HUES64 (cell line): ENCODE results near the gene SFRP2.
A peak's percentile ranks its signal among the peaks of the same experiment; 100 is the strongest.

Source experiments
- H3K27ac ChIP-seq: 2 replicates; pipeline ENCODE4 v1.7.0; 2013; ENCODE audit warnings: low read depth, low read length, inconsistent platforms
- H3K27me3 ChIP-seq: 2 replicates; pipeline ENCODE4 v1.6.1; 2013; ENCODE audit warnings: mild to moderate bottlenecking, low read length; ENCODE audit not compliant: insufficient read depth
- H3K36me3 ChIP-seq: 2 replicates; pipeline ENCODE4 v1.6.1; 2013; ENCODE audit warnings: mild to moderate bottlenecking, low read length; ENCODE audit not compliant: insufficient read depth
- H3K4me1 ChIP-seq: 2 replicates; pipeline ENCODE4 v1.6.1; 2013; ENCODE audit warnings: mild to moderate bottlenecking, low read length, moderate library complexity; ENCODE audit not compliant: insufficient read depth
- H3K4me3 ChIP-seq: 2 replicates; pipeline ENCODE4 v1.5.1; 2013; ENCODE audit warnings: mild to moderate bottlenecking, low read length, moderate library complexity
- H3K9ac ChIP-seq: 2 replicates; pipeline ENCODE4 v1.6.1; 2013; ENCODE audit warnings: mild to moderate bottlenecking, low read depth, low read length
- H3K9me3 ChIP-seq: 2 replicates; pipeline ENCODE4 v1.6.1; 2013; ENCODE audit warnings: low read depth, low read length; ENCODE audit not compliant: insufficient read depth
- WGBS: fragments of 150-250, 120-280 bp; methylation state at CpG from one replicate; pipeline ENCODE4 v1.1.7; 2013; ENCODE audit warnings: missing lambda C conversion rate; 5-methylcytosine and 5-hydroxymethylcytosine counted together

SFRP2 gene

DNA sequence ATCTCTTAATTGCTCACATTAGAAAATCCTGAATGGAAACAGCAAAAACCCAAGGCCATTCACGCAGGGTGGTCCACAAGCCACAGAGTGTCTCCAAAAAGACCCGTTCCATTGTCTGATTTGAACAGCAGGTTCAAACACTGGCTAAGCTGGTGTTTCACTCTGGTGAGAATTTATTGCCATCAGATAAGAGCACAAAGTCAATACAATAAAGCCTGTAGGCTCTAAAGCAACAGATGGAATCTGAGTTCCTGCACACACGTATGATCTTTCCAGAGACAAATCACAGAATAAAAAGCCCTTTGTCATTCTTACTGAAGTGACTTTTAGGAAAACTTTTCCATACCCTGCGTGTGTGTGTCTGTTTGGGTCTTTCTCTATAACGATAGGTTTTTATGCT is 5.1 kb upstream of the SFRP2 start:
- Histone ChIP-seq H3K4me3 (no peak overlapping the region), H3K9ac (no peak overlapping the region), H3K9me3 (no peaks in the 10 kb centered on the region), H3K27ac (no peak overlapping the region), H3K36me3 (no peaks in the 10 kb centered on the region), H3K4me1 (peaks cover 21% of the 10 kb centered on the region), H3K27me3 (peaks cover 19% of the 10 kb centered on the region)
- 84% methylated on average over 3 of the region's 5 CpGs for WGBS

DNA sequence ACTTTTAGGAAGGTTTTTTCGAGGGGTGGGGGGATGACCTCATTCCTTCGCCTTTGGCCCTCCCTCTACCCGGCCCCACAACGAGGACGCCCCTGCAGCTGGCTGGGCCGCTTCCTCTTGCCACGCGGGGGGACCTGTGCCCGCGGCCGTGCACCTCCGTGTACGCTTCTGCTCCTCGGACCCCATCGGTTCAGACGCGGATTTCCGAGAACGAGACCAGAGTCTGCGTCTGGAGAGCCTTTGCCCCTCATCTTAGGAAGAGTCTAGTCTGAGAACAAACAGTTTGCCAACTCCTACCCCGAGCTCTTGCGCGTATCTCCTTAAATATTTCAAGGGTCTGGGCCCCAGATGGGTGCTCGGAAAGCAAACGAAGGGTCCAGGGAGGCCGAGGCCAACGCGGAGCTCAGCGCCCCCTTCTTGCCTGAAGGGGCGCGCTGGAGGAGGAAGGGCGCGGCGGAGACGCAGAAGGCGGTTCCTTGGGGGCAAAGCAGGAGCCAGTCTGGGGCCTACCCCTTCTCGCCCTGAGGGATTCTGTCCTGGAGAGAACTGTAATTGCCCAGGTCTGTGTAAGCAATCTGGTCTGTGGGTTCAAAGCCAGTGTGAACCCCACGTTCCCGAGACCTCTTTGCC is 3.9 kb upstream of the SFRP2 start:
- H3K4me3 ChIP-seq, result peak overlapping the region; percentile 80
- H3K9ac ChIP-seq, result peak overlapping the region; percentile 87
- no peaks in the 10 kb centered on the region for H3K9me3 ChIP-seq
- peaks cover 21% of the 10 kb centered on the region for H3K27me3 ChIP-seq
- peak overlapping the region; percentile 57 for H3K27ac ChIP-seq
- H3K4me1 ChIP-seq, result peaks cover 21% of the 10 kb centered on the region
- H3K36me3 ChIP-seq, result no peaks in the 10 kb centered on the region
- WGBS, result 45% methylated on average over 38 of the region's 39 CpGs

DNA sequence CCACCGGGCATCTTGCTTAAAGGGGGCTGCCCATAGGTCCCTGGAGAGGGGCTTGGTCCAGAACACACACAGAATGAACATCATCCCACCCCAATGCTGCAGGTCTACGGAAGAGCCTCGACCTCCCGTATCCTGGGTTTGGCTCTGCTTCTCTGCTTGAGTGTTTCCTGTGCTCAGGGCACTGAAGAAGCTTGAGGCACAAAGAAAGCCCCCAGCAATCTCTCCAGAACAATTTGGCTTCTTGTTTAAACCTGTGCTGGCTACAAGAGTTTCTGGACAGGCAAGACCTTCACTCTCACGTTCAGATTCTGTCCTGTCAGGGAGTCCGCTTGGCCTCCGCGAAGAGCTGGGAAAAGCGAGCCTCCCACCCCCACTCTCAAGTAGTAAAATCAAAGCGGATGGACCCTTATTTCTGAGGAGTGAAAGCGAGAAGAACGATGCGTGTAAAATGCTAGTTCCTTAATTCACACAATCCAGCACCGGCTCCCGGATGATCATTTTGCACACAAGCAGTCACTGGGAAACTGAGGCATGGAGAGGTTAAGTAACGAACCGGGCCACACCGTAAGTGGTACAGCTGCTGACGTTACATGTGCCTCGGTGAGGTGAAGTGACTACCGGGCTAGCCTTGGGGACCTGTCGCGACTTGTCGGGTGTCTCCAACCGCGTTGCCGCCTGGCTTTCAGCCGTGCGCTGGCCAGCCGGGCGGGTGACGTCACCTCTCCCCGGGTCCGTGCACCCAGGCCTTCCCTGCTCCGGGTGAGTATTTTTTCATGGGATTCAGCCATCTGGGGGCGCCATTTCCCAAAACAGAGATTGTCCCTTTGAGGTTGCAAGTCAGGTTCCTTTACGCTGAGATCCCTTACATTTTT is 3.1 kb upstream of the SFRP2 start:
- Histone ChIP-seq H3K4me1 (peaks cover 21% of the 10 kb centered on the region), H3K27ac (no peak overlapping the region), H3K36me3 (no peaks in the 10 kb centered on the region), H3K9ac (peak overlapping the region; percentile 95), H3K4me3 (peak overlapping the region; percentile 80), H3K27me3 (peaks cover 21% of the 10 kb centered on the region), H3K9me3 (no peaks in the 10 kb centered on the region)
- WGBS, result 38% methylated on average over 37 of the region's 37 CpGs

DNA sequence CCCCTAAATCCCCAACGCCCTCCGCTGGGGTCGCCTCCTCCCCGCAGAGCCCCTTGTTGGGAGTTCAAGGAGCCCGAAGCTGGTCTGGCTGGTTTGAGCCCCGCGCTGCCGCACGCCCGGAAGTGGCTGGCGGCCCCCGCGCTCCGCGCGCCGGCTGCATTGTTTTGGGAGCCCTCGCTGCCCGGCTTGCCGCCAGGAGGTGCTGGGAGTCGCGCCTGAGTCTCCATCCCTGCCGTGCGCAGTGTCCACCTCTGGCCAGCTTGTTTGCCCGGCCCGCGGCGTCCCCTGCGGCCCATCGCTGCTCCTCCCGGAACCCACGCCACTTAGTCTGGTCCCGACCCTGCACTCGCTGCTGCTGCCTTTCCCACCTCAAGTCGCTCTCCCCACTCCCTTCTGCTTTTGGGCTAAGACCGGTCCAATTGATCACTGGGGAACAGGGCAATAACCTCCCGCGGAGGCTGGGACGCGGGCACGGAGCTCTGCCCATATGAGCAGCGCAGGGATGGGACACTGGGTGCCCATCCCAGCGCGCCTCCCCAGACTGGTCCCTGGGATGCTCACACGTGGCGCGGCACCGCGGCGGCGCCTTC is 2.2 kb upstream of the SFRP2 start:
- H3K9me3 ChIP-seq, result no peaks in the 10 kb centered on the region
- 6% methylated on average over 51 of the region's 51 CpGs for WGBS
- H3K27ac ChIP-seq, result peak overlapping the region; percentile 95
- peaks cover 21% of the 10 kb centered on the region for H3K27me3 ChIP-seq
- peak overlapping the region; percentile 95 for H3K9ac ChIP-seq
- H3K36me3 ChIP-seq, result peaks cover 1% of the 10 kb centered on the region; the same call in 1 of the 2 replicates
- H3K4me3 ChIP-seq, result peak overlapping the region; percentile 80
- H3K4me1 ChIP-seq, result peaks cover 24% of the 10 kb centered on the region

DNA sequence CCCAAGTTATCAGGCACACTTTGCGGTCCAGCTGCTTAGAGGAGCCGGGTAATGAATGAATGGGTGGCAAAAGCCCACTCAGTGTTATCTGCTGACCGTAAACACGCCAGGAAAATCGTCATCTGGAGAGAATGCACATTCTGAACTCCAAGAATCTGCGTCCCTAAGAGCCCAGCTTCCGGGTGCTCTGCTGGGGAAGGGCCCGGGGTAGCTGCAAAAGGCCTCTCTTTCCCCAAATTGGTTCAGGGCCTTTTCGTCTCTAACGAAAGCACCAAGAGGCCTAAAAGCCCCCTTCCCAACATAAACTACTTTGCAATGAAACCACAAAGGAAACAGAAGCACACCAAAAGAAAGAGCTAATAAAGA is 1.6 kb upstream of the SFRP2 start:
- Histone ChIP-seq H3K4me3 (peak overlapping the region; percentile 80), H3K4me1 (peaks cover 29% of the 10 kb centered on the region), H3K9me3 (no peaks in the 10 kb centered on the region), H3K9ac (peak overlapping the region; percentile 95), H3K27ac (peak overlapping the region; percentile 95), H3K27me3 (peaks cover 21% of the 10 kb centered on the region), H3K36me3 (peaks cover 7% of the 10 kb centered on the region)
- under 1% methylated on average over 10 of the region's 10 CpGs for WGBS

DNA sequence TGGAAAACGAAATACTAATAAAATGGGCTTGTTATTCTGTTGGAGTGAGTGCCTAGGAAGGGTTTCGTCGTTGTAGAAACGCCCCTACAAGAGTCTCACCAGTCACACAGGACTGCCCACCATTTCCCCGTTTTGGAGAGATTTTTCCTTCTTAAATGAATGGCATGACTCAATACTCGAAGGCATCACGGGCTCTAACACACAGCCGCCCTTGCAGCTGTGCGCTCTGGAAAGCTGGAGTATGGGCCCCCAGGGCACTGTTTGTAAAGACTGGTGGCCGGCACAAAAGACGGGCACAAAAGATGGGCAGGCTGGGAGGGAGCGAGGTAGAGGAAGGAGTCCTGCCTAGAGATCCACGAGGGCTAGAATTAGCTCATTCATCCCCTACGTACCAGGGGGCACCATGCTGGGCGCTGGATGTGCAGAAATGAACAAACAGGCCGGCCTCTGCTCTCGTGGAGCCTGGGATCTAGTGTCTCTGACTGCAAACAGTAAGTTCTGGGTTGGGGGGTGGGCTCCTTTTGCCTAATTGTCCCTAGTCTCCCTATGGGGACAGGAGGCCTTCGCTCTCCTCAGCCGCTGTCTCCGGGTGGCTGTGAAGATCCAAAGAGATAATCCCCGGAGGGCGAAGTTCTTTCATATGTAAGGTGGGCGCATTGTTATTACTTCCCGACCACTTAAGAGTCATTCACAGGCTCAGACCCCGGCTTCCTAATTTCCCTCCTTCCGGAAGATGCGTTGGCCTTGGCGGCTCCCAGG is 1.0 kb upstream of the SFRP2 start:
- peaks cover 35% of the 10 kb centered on the region for H3K4me1 ChIP-seq
- peaks cover 12% of the 10 kb centered on the region for H3K36me3 ChIP-seq
- WGBS, result under 1% methylated on average over 28 of the region's 28 CpGs
- peak overlapping the region; percentile 95 for H3K9ac ChIP-seq
- peaks cover 21% of the 10 kb centered on the region for H3K27me3 ChIP-seq
- peak overlapping the region; percentile 80 for H3K4me3 ChIP-seq
- H3K9me3 ChIP-seq, result no peaks in the 10 kb centered on the region
- H3K27ac ChIP-seq, result peak overlapping the region; percentile 95

DNA sequence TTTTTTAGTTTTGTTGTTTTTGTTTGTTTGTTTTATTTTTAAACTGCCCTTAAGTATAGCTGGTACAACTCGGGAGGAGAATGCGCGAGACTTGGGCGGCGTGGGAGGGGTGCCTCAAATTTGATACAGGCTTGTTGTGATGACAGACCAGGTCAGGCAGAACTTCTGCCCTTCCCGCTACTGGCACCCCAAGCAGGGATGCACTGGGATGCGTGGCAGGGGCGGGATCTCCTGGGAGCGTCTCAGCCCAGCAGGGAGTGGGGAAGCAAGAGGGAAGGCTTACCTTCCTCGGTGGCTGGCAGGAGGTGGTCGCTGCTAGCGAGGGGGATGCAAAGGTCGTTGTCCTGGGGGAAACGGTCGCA is 851 bp downstream of the SFRP2 start:
- Histone ChIP-seq H3K27me3 (peaks cover 19% of the 10 kb centered on the region), H3K9me3 (no peaks in the 10 kb centered on the region), H3K27ac (peak overlapping the region; percentile 95; the same call in 1 of the 2 replicates), H3K9ac (peak overlapping the region; percentile 95), H3K36me3 (peaks cover 31% of the 10 kb centered on the region), H3K4me3 (peak overlapping the region; percentile 80), H3K4me1 (peaks cover 36% of the 10 kb centered on the region)
- under 1% methylated on average over 15 of the region's 15 CpGs for WGBS

DNA sequence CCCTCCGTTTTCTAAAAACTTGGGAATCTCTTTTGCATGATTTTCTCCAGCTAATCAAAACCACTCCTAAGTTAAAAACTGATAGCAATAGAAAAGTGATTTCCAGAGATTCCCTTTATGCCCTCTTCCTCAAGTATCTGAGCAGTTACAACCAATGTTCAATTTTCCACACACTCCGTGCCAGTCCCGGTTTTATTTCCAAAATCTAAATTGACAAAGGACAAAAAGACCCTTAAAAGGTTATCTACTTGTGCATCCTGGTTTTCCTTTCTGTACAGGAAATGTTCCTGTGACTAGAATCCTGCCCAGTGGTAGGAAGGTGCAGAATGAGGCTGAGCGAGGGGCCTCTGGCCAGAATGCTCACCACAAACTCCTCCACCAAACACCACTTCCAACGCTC is 1.3 kb downstream of the SFRP2 start:
- Histone ChIP-seq H3K4me3 (peak overlapping the region; percentile 80), H3K27ac (no peak overlapping the region), H3K27me3 (peaks cover 16% of the 10 kb centered on the region), H3K9ac (peak overlapping the region; percentile 95), H3K4me1 (peaks cover 39% of the 10 kb centered on the region), H3K36me3 (peaks cover 36% of the 10 kb centered on the region), H3K9me3 (no peaks in the 10 kb centered on the region)
- WGBS, result 4% methylated on average over 5 of the region's 5 CpGs

DNA sequence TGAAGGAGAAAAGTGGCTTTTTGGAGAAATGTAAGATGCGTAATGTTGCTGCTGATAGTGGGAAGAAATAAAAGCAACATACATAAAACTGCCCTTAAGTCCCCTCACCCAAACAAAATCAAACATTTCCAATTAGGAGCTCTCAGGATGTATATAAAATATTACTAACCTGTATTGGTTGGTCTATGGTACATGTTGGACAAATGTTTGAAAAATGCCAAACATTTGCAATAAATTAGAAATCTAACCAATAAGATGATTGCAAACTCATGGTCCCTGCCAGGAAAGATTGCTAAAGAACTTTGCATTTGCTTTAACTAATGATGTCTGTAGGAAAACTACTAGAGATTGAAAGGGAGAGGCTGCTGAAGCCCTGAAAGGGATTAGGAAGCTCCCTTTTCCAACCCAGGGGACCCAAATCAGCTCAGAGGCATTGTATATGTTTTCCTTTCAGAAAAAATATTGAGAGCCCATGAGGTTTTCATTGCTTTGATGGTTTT is 1.8 kb downstream of the SFRP2 start:
- peak overlapping the region; percentile 95 for H3K9ac ChIP-seq

DNA sequence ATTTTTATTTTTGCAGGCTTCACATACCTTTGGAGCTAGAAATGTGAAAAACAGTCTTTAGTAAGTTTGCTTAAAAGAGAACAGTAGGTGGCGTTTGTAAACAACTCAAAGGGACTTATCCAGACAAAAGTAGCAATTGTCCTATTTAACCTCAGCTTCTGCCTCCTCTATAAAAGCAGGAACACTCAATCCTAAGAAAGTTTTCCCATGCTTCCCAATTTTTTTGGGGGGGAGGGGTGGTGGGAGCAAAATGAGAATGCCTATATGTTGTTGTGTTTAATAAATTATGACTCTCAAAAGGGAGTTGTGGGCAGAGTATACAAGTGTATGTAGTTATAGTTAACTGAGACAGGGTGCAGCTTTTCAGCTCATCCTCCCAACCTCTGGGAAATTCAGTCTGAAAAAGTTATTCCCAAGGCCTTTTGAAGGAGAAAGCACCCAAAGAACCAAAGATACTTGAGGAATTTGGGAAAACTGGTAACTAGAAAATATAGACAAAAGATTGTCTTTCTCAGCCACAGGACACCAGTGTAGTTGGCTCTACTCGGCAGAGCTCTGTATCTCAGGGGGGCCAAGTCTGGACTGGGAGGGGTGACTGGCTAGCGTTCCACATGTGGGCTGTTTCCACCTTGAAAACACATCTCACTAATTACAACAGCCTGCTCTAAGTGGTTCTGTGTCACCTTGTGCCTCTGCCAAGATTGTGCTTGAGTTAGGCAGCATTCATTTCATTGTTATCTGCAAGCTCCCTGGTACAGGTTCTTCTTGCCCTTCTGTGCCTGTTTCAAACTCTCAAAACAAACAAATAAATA is 2.8 kb downstream of the SFRP2 start:
- H3K9me3 ChIP-seq, result no peaks in the 10 kb centered on the region
- H3K27ac ChIP-seq, result peak overlapping the region; percentile 57; the same call in 1 of the 2 replicates
- 4% methylated on average over 3 of the region's 3 CpGs for whole genome bisulfite sequencing
- H3K27me3 ChIP-seq, result peaks cover 3% of the 10 kb centered on the region; the same call in 1 of the 2 replicates
- H3K9ac ChIP-seq, result peak overlapping the region; percentile 95; the same call in 1 of the 2 replicates
- H3K4me3 ChIP-seq, result peak overlapping the region; percentile 80
- peaks cover 40% of the 10 kb centered on the region for H3K4me1 ChIP-seq
- H3K36me3 ChIP-seq, result peaks cover 50% of the 10 kb centered on the region

More for the DNA sequence above, 1.8 kb downstream of the SFRP2 start:
- Histone ChIP-seq H3K4me3 (peak overlapping the region; percentile 80), H3K9me3 (no peaks in the 10 kb centered on the region), H3K27ac (peak overlapping the region; percentile 7; the same call in 1 of the 2 replicates), H3K27me3 (peaks cover 13% of the 10 kb centered on the region), H3K36me3 (peaks cover 41% of the 10 kb centered on the region), H3K4me1 (peaks cover 43% of the 10 kb centered on the region)
- WGBS, result no CpG with 5 or more reads among the region's 1 CpG
